Stomach (tissue), 9 donors: ENCODE measurements around the gene ACTL6B. TPM values are rescaled to one million over a fixed set of nuclear protein-coding genes. Genes with fewer than 3 reads are reported as not detected.

Experiments used
- DNase-seq, 2 donors: peaks; one replicate each; pipeline versions ENCODE4 v3.0.0 to v3.0.0-alpha.2; 2013 to 2019
- H3K27ac ChIP-seq, 5 donors: fragments of 200-600 bp in 4 of 5; sonication (generic) in 4 of 5; one replicate each; pipeline ENCODE4 v1.5.1; 2013 to 2019; ENCODE audit warnings: mild to moderate bottlenecking in 1 of 5, moderate library complexity in 1 of 5
- H3K27me3 ChIP-seq, 3 donors: fragments of 200-600 bp; sonication (generic); one replicate each; pipeline ENCODE4 v1.5.1; 2017 to 2019; ENCODE audit warnings: mixed run types in 1 of 3
- H3K36me3 ChIP-seq, 4 donors: fragments of 200-600 bp; sonication (generic); 1 replicate in 3 of 4; 2 replicates in 1 of 4; pipeline ENCODE4 v1.5.1; 2016 to 2019
- H3K4me1 ChIP-seq, 4 donors: fragments of 200-600 bp; sonication (generic); one replicate each; pipeline ENCODE4 v1.5.1; 2016 to 2019
- H3K4me3 ChIP-seq, 4 donors: fragments of 200-600 bp; sonication (generic) in 3 of 4; one replicate each; pipeline ENCODE4 v1.5.1; 2016 to 2019; ENCODE audit warnings: mild to moderate bottlenecking in 1 of 4
- H3K9me3 ChIP-seq, 4 donors: fragments of 200-600 bp; sonication (generic); one replicate each; pipeline ENCODE4 v1.5.1; 2016 to 2019
- CTCF ChIP-seq, 7 experiments: fragments of 450-650 bp in 4 of 7; fragments of 200-600 bp in 3 of 7; sonication (generic) in 3 of 7; IDR thresholded peaks; one replicate each; pipeline ENCODE4 v1.5.1; 2016 to 2019; ENCODE audit warnings: antibody characterized with exemption in 7 of 7, control low read depth in 2 of 7, mild to moderate bottlenecking in 1 of 7
- EP300 ChIP-seq: sonication (generic); formaldehyde crosslinking; IDR thresholded peaks from one replicate; pipeline ENCODE4 v1.6.1; 2017; ENCODE audit warnings: antibody characterized with exemption
- POLR2A ChIP-seq, 4 donors: fragments of 450-650 bp; IDR thresholded peaks; one replicate each; pipeline ENCODE4 v1.6.1; 2016; ENCODE audit warnings: antibody characterized with exemption in 4 of 4, control low read depth in 2 of 4, mild to moderate bottlenecking in 1 of 4, moderate library complexity in 1 of 4
- POLR2AphosphoS5 ChIP-seq, 3 donors: sonication (generic); formaldehyde crosslinking; IDR thresholded peaks; one replicate each; pipeline ENCODE4 v1.6.1; 2016; ENCODE audit warnings: antibody characterized with exemption in 3 of 3
- WGBS, 5 donors: extraction: QIAGEN DNeasy Blood & Tissue Kit in 3 of 5; methylation state at CpG; one replicate each; pipeline versions ENCODE4 v1.1.5 to v1.1.7; 2013 to 2018; 5-methylcytosine and 5-hydroxymethylcytosine counted together
- intact Hi-C: fragments of 100-400 bp; cut with DNase I; formaldehyde crosslinking; loops from one replicate; pipeline ENCODE4 v1.15.1; 2023; ENCODE audit warnings: low total_unique reads
- polyA plus RNA-seq, 3 donors: library from polyadenylated mRNA; stranded (reverse); fragments of 200-250 nt; gene quantifications; one replicate each; pipeline ENCODE4 v1.2.3, GENCODE V29; 2013
- total RNA-seq, 5 donors: library from RNA; depleted of rRNA; stranded (reverse); fragments of >200 nt; gene quantifications; one replicate each; pipeline versions ENCODE4 v1.1.0 to v1.2.3, GENCODE V29; 2014 to 2016
- donor health status: healthy with polysubstance abuse.
- donor health status: Bipolar disorder and iron deficiency.
- donor health status: healthy.

Gene ACTL6B
- total and polyA plus RNA-seq, 8 donors, result 0.25 to 1.4 (median 0.43) TPM; not detected in 3

GRCh38 chr7:100685631-100686145, 29.4 kb upstream of the ACTL6B start:
- no peaks in the 10 kb centered on the region for H3K27me3 ChIP-seq
- peaks cover 9 to 42% (median 26%) of the 10 kb centered on the region in 4 donors for H3K4me1 ChIP-seq
- intact Hi-C loops, result no loop called here
- H3K27ac ChIP-seq, result no peak overlapping the region
- no peak overlapping the region for H3K4me3 ChIP-seq
- H3K36me3 ChIP-seq, result peaks cover 70 to 94% (median 91%) of the 10 kb centered on the region in 4 donors
- no peak for DNase-seq
- no peaks in the 10 kb centered on the region for H3K9me3 ChIP-seq
- WGBS, 5 donors, result 85 to 92% (median 88%) methylated on average over 15 to 17 of the region's 17 CpGs
- TF ChIP-seq POLR2A (IDR thresholded peaks at IDR 0.05), result no peak
- TF ChIP-seq CTCF (IDR thresholded peaks at IDR 0.05), result no peak
- no peak for TF ChIP-seq POLR2AphosphoS5 (IDR thresholded peaks at IDR 0.05)
- TF ChIP-seq EP300, result no peak

GRCh38 chr7:100685049-100685605, 28.9 kb upstream of the ACTL6B start:
- intact Hi-C loops, result no loop called here
- TF ChIP-seq POLR2A (IDR thresholded peaks at IDR 0.05), result no peak
- no peak for TF ChIP-seq CTCF (IDR thresholded peaks at IDR 0.05)
- TF ChIP-seq EP300, result no peak
- no peak for TF ChIP-seq POLR2AphosphoS5 (IDR thresholded peaks at IDR 0.05)
- Histone ChIP-seq H3K27me3 (no peaks in the 10 kb centered on the region), H3K4me3 (no peak overlapping the region), H3K4me1 (peaks cover 7 to 42% (median 27%) of the 10 kb centered on the region in 4 donors), H3K27ac (no peak overlapping the region), H3K36me3 (peaks cover 70 to 99% (median 96%) of the 10 kb centered on the region in 4 donors), H3K9me3 (no peaks in the 10 kb centered on the region)
- DNase-seq, result no peak
- 88 to 94% (median 91%) methylated on average over 16 to 18 of the region's 18 CpGs for WGBS, 5 donors

- Histone ChIP-seq H3K4me3 (no peak overlapping the region), H3K36me3 (peaks cover 70 to 100% (median 98%) of the 10 kb centered on the region in 4 donors), H3K27me3 (no peaks in the 10 kb centered on the region), H3K27ac (no peak overlapping the region), H3K9me3 (no peaks in the 10 kb centered on the region), H3K4me1 (peaks cover 2 to 42% (median 26%) of the 10 kb centered on the region in 4 donors)
- no peak for TF ChIP-seq CTCF (IDR thresholded peaks at IDR 0.05)
- TF ChIP-seq POLR2A (IDR thresholded peaks at IDR 0.05), result no peak
- TF ChIP-seq POLR2AphosphoS5 (IDR thresholded peaks at IDR 0.05), result no peak
- TF ChIP-seq EP300, result no peak
- intact Hi-C loops, result no loop called here
- DNase-seq, result no peak
- 91 to 100% (median 93%) methylated on average over 5 to 16 of the region's 16 CpGs for WGBS, 5 donors
These were observed 28.3 kb upstream of the ACTL6B start for GRCh38 chr7:100684534-100685042.

GRCh38 chr7:100683659-100684533, 27.6 kb upstream of the ACTL6B start:
- DNase-seq, result peak in 1 of 2 donors; percentile 5
- H3K27ac ChIP-seq, result no peak overlapping the region
- no peaks in the 10 kb centered on the region for H3K9me3 ChIP-seq
- intact Hi-C loops, result no loop called here
- peaks cover 0 to 42% (median 24%) of the 10 kb centered on the region in 4 donors for H3K4me1 ChIP-seq
- TF ChIP-seq EP300 (no peak), POLR2AphosphoS5 (IDR thresholded peaks at IDR 0.05) (no peak), POLR2A (IDR thresholded peaks at IDR 0.05) (no peak), CTCF (IDR thresholded peaks at IDR 0.05) (no peak)
- no peaks in the 10 kb centered on the region for H3K27me3 ChIP-seq
- H3K4me3 ChIP-seq, result no peak overlapping the region
- 91 to 94% (median 92%) methylated on average over 14 to 37 of the region's 37 CpGs for WGBS, 5 donors
- H3K36me3 ChIP-seq, result peaks cover 76 to 100% (median 98%) of the 10 kb centered on the region in 4 donors
